ENCODE measurements around the gene FAM199X. TPM values are rescaled to one million over a fixed set of nuclear protein-coding genes. Genes with fewer than 3 reads are reported as not detected.
A peak's percentile ranks its signal among the peaks of the same experiment; 100 is the strongest.

Gene FAM199X
- 10 to 100 TPM; 38.5 to 41.2 (median 40.0) TPM for polyA plus RNA-seq (ENCODE audit: insufficient read length in 3 of 3)

GRCh38 chrX:104165894-104166734 is at the start of gene FAM199X:
Gene FAM199X (plus strand): TSS chrX:104166453. CDS start chrX:104166786, 333 bp downstream.
- DNase-seq (ENCODE audit: low read depth in 3 of 3, low spot score in 2 of 3): peak in 2 of 3 donors; percentile 45 to 61

GRCh38 chrX:104117759-104118158 is 48.5 kb upstream of the FAM199X start:
- DNase-seq (ENCODE audit: low read depth in 3 of 3, low spot score in 2 of 3): no peak

- no peak for DNase-seq (ENCODE audit: low read depth in 3 of 3, low spot score in 2 of 3)
These were observed 47.5 kb upstream of the FAM199X start for GRCh38 chrX:104118765-104119164.

GRCh38 chrX:104122829-104123228 is 43.4 kb upstream of the FAM199X start:
- no peak for DNase-seq (ENCODE audit: low read depth in 3 of 3, low spot score in 2 of 3)

GRCh38 chrX:104126856-104127255 is 39.4 kb upstream of the FAM199X start:
- no peak for DNase-seq (ENCODE audit: low read depth in 3 of 3, low spot score in 2 of 3)

- no peak for DNase-seq (ENCODE audit: low read depth in 3 of 3, low spot score in 2 of 3)
These were observed 35.4 kb upstream of the FAM199X start for GRCh38 chrX:104130808-104131207.

GRCh38 chrX:104134583-104135261 is 31.5 kb upstream of the FAM199X start:
- DNase-seq (ENCODE audit: low read depth in 3 of 3, low spot score in 2 of 3): no peak

- no peak for DNase-seq (ENCODE audit: low read depth in 3 of 3, low spot score in 2 of 3)
These were observed 30.6 kb upstream of the FAM199X start for GRCh38 chrX:104135677-104136076.

GRCh38 chrX:104136241-104137019 is 29.8 kb upstream of the FAM199X start:
- DNase-seq (ENCODE audit: low read depth in 3 of 3, low spot score in 2 of 3): peak; percentile 65 to 78 (median 72)

- no peak for DNase-seq (ENCODE audit: low read depth in 3 of 3, low spot score in 2 of 3)
These were observed 28.8 kb upstream of the FAM199X start for GRCh38 chrX:104137496-104137895.

- DNase-seq (ENCODE audit: low read depth in 3 of 3, low spot score in 2 of 3): no peak
These were observed 25.0 kb upstream of the FAM199X start for GRCh38 chrX:104141087-104141760.

- no peak for DNase-seq (ENCODE audit: low read depth in 3 of 3, low spot score in 2 of 3)
These were observed 15.2 kb upstream of the FAM199X start for GRCh38 chrX:104151037-104151436.

GRCh38 chrX:104156630-104157529 is 9.4 kb upstream of the FAM199X start, which contains the start of gene SLC25A53:
Gene SLC25A53 (minus strand): TSS chrX:104157009. CDS start chrX:104105257, 51,752 bp downstream.
- DNase-seq (ENCODE audit: low read depth in 3 of 3, low spot score in 2 of 3): peak in 2 of 3 donors; percentile 63 to 76

GRCh38 chrX:104166735-104167436 is 633 bp downstream of the FAM199X start:
- no peak for DNase-seq (ENCODE audit: low read depth in 3 of 3, low spot score in 2 of 3)

GRCh38 chrX:104168127-104168526 is 1.9 kb downstream of the FAM199X start:
- no peak for DNase-seq (ENCODE audit: low read depth in 3 of 3, low spot score in 2 of 3)

GRCh38 chrX:104172121-104172520 is 5.9 kb downstream of the FAM199X start:
- no peak for DNase-seq (ENCODE audit: low read depth in 3 of 3, low spot score in 2 of 3)

GRCh38 chrX:104172788-104173187 is 6.5 kb downstream of the FAM199X start:
- no peak for DNase-seq (ENCODE audit: low read depth in 3 of 3, low spot score in 2 of 3)

- no peak for DNase-seq (ENCODE audit: low read depth in 3 of 3, low spot score in 2 of 3)
These were observed 7.6 kb downstream of the FAM199X start for GRCh38 chrX:104173841-104174240.

GRCh38 chrX:104183685-104184084 is 17.4 kb downstream of the FAM199X start:
- no peak for DNase-seq (ENCODE audit: low read depth in 3 of 3, low spot score in 2 of 3)
